Measurements from ENCODE around the gene CEP295NL. TPM values are rescaled to one million over a fixed set of nuclear protein-coding genes. Genes with fewer than 3 reads are reported as not detected.
"Not testable (repeated sequence)": the region's sequence is repeated elsewhere in the genome, so short reads cannot be mapped to it uniquely, and the experiment has no call there.

CEP295NL gene
- total RNA-seq, 1 experiment from 2014 or later = 1.8 TPM

GRCh38 chr17:78892062-78892456, 10.9 kb downstream of the CEP295NL start:
- TF ChIP-seq CTCF (conservative IDR thresholded peaks at IDR 0.05; ENCODE audit: low read depth, low read length) = no peak
- TF ChIP-seq EZH2 (IDR thresholded peaks at IDR 0.05; ENCODE audit: low read length, unreplicated experiment) = no peak
- TF ChIP-seq EZH2phosphoT487 (IDR thresholded peaks at IDR 0.05; ENCODE audit: borderline replicate concordance, low read length) = no peak
- H2AFZ ChIP-seq (ENCODE audit: low read length) = no peak overlapping the region
- H3K27ac ChIP-seq (ENCODE audit: low read length) = no peak overlapping the region
- H3K4me3 ChIP-seq (ENCODE audit: low read length) = no peak overlapping the region
- no peaks in the 10 kb centered on the region for H3K4me1 ChIP-seq (ENCODE audit: insufficient read depth, low read length)
- no peaks in the 10 kb centered on the region for H3K9me2 ChIP-seq (replicated peaks; ENCODE audit: low read length)
- DNase-seq (no peak), ATAC-seq (no peak)
- H3K27me3 ChIP-seq (ENCODE audit: low read length) = no peaks in the 10 kb centered on the region
- intact Hi-C loops (cut with micrococcal nuclease) = no loop called here
- H3F3A ChIP-seq (ENCODE audit: low read length, unreplicated experiment) = no peaks in the 10 kb centered on the region
- 0 out of 2 replicates have a peak, but pooled peaks cover 6% of the 10 kb centered on the region for H4K20me1 ChIP-seq (ENCODE audit: low read length)
- H3K4me2 ChIP-seq (ENCODE audit: low read length) = no peak overlapping the region
- no TSS peak for BruUV-seq (replicated peaks)
- ChIA-PET CTCF (no interaction called here), POLR2A (ENCODE audit: unreplicated experiment) (no interaction called here)
- H3K79me2 ChIP-seq (ENCODE audit: low read length) = peaks cover 5% of the 10 kb centered on the region; the same call in 1 of the 2 replicates
- no peaks in the 10 kb centered on the region for H3K9me3 ChIP-seq (ENCODE audit: low read length)
- no peaks in the 10 kb centered on the region for H3K36me3 ChIP-seq (ENCODE audit: low read depth, low read length)
- no peak overlapping the region for H3K9ac ChIP-seq (ENCODE audit: low read length)

GRCh38 chr17:78891406-78892061, 11.5 kb downstream of the CEP295NL start:
- no peak overlapping the region for H3K9ac ChIP-seq (ENCODE audit: low read length)
- ATAC-seq (no peak), DNase-seq (no peak)
- H3K4me3 ChIP-seq (ENCODE audit: low read length) = no peak overlapping the region
- H2AFZ ChIP-seq (ENCODE audit: low read length) = no peak overlapping the region
- H3K36me3 ChIP-seq (ENCODE audit: low read depth, low read length) = no peaks in the 10 kb centered on the region
- no peaks in the 10 kb centered on the region for H3K27me3 ChIP-seq (ENCODE audit: low read length)
- peaks cover under 1% of the 10 kb centered on the region; the same call in 1 of the 2 replicates for H3K4me1 ChIP-seq (ENCODE audit: insufficient read depth, low read length)
- no TSS peak for BruUV-seq (replicated peaks)
- H4K20me1 ChIP-seq (ENCODE audit: low read length) = 0 out of 2 replicates have a peak, but pooled peaks cover 6% of the 10 kb centered on the region
- H3F3A ChIP-seq (ENCODE audit: low read length, unreplicated experiment) = no peaks in the 10 kb centered on the region
- ChIA-PET POLR2A (ENCODE audit: unreplicated experiment) (no interaction called here), CTCF (no interaction called here)
- H3K9me2 ChIP-seq (replicated peaks; ENCODE audit: low read length) = no peaks in the 10 kb centered on the region
- H3K79me2 ChIP-seq (ENCODE audit: low read length) = peaks cover 8% of the 10 kb centered on the region; the same call in 1 of the 2 replicates
- intact Hi-C loops (cut with micrococcal nuclease) = no loop called here
- TF ChIP-seq CTCF (conservative IDR thresholded peaks at IDR 0.05; ENCODE audit: low read depth, low read length) = no peak
- no peak for TF ChIP-seq EZH2phosphoT487 (IDR thresholded peaks at IDR 0.05; ENCODE audit: borderline replicate concordance, low read length)
- TF ChIP-seq EZH2 (IDR thresholded peaks at IDR 0.05; ENCODE audit: low read length, unreplicated experiment) = no peak
- H3K9me3 ChIP-seq (ENCODE audit: low read length) = no peaks in the 10 kb centered on the region
- H3K27ac ChIP-seq (ENCODE audit: low read length) = no peak overlapping the region
- H3K4me2 ChIP-seq (ENCODE audit: low read length) = no peak overlapping the region

GRCh38 chr17:78890498-78890897, 12.5 kb downstream of the CEP295NL start:
- H3K4me1 ChIP-seq (ENCODE audit: insufficient read depth, low read length) = peaks cover 11% of the 10 kb centered on the region
- ATAC-seq (no peak), DNase-seq (no peak)
- no peaks in the 10 kb centered on the region for H3K9me3 ChIP-seq (ENCODE audit: low read length)
- 0 out of 2 replicates have a peak, but pooled peaks cover 6% of the 10 kb centered on the region for H4K20me1 ChIP-seq (ENCODE audit: low read length)
- no peak overlapping the region for H3K4me3 ChIP-seq (ENCODE audit: low read length)
- TF ChIP-seq CTCF (conservative IDR thresholded peaks at IDR 0.05; ENCODE audit: low read depth, low read length) (no peak), EZH2 (IDR thresholded peaks at IDR 0.05; ENCODE audit: low read length, unreplicated experiment) (no peak), EZH2phosphoT487 (IDR thresholded peaks at IDR 0.05; ENCODE audit: borderline replicate concordance, low read length) (no peak)
- intact Hi-C loops (cut with micrococcal nuclease) = no loop called here
- POLR2A ChIA-PET (ENCODE audit: unreplicated experiment) = no interaction called here
- H3K27ac ChIP-seq (ENCODE audit: low read length) = no peak overlapping the region
- no peaks in the 10 kb centered on the region for H3K9me2 ChIP-seq (replicated peaks; ENCODE audit: low read length)
- H3K27me3 ChIP-seq (ENCODE audit: low read length) = no peaks in the 10 kb centered on the region
- no peaks in the 10 kb centered on the region for H3F3A ChIP-seq (ENCODE audit: low read length, unreplicated experiment)
- CTCF ChIA-PET = no interaction called here
- no peak overlapping the region for H3K4me2 ChIP-seq (ENCODE audit: low read length)
- BruUV-seq (replicated peaks) = no TSS peak
- H3K9ac ChIP-seq (ENCODE audit: low read length) = no peak overlapping the region
- peaks cover 14% of the 10 kb centered on the region for H3K79me2 ChIP-seq (ENCODE audit: low read length)
- H2AFZ ChIP-seq (ENCODE audit: low read length) = no peak overlapping the region
- H3K36me3 ChIP-seq (ENCODE audit: low read depth, low read length) = no peaks in the 10 kb centered on the region

GRCh38 chr17:78890096-78890495, 12.9 kb downstream of the CEP295NL start:
- ATAC-seq; POLR2A ChIA-PET (ENCODE audit: unreplicated experiment); BruUV-seq (replicated peaks); H3F3A ChIP-seq (ENCODE audit: low read length, unreplicated experiment); H3K27me3 ChIP-seq (ENCODE audit: low read length); H3K9me3 ChIP-seq (ENCODE audit: low read length); CTCF ChIA-PET; H3K9ac ChIP-seq (ENCODE audit: low read length); intact Hi-C loops (cut with micrococcal nuclease); H3K9me2 ChIP-seq (replicated peaks; ENCODE audit: low read length); H3K4me2 ChIP-seq (ENCODE audit: low read length); H2AFZ ChIP-seq (ENCODE audit: low read length); H3K36me3 ChIP-seq (ENCODE audit: low read depth, low read length); H3K27ac ChIP-seq (ENCODE audit: low read length); H3K4me3 ChIP-seq (ENCODE audit: low read length); DNase-seq; H4K20me1 ChIP-seq (ENCODE audit: low read length): not testable (repeated sequence)
- H3K79me2 ChIP-seq (ENCODE audit: low read length) = peaks cover 18% of the 10 kb centered on the region
- H3K4me1 ChIP-seq (ENCODE audit: insufficient read depth, low read length) = peaks cover 14% of the 10 kb centered on the region
